ENCODE measurements around the gene EHD4.

EHD4 gene

DNA sequence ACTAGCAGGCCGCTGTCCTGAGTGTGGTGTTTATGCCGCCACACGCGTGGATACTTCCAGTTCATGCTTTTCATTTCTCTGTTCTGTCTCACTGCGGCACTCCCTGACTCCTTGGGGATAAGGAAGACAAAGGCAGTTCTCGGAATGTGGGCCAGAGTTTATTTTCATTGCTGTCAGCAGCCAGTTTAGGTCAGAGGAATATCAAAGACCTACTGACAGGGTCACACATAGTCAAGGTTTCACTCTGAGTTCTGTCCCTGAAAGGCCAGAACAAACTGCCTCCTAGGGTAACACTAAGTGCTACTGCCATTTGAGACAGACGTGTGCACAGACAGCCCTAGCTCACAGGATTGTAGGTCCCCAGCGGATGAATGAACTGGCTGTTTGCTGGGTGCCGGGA lies 51.2 kb downstream of the EHD4 start:
- Histone ChIP-seq H3K27ac (ENCODE audit: low read length) (no peak overlapping the region), H2AFZ (ENCODE audit: low read depth, low read length) (no peak overlapping the region), H3K4me2 (ENCODE audit: insufficient read depth, low read length) (no peak overlapping the region), H3K9ac (ENCODE audit: low read depth, low read length) (no peak overlapping the region), H3K27me3 (ENCODE audit: insufficient read depth, low read length, poor library complexity) (no peaks in the 10 kb centered on the region), H3K36me3 (ENCODE audit: insufficient read depth, low read length) (no peaks in the 10 kb centered on the region), H4K20me1 (ENCODE audit: insufficient read depth, low read length) (no peaks in the 10 kb centered on the region), H3K4me3 (ENCODE audit: low read depth in 1 of 2, low read length in 2 of 2) (no peak overlapping the region), H3K9me3 (ENCODE audit: insufficient read depth, low read length, severe bottlenecking) (no peaks in the 10 kb centered on the region), H3K79me2 (ENCODE audit: insufficient read depth, low read length) (no peaks in the 10 kb centered on the region), H3K4me1 (ENCODE audit: insufficient read depth, low read length) (no peaks in the 10 kb centered on the region)
- DNase-seq (no peak), ATAC-seq (ENCODE audit: insufficient read depth, low read depth) (no peak)
- TF ChIP-seq EZH2 (IDR thresholded peaks at IDR 0.05; ENCODE audit: borderline replicate concordance, low read depth, low read length, severe bottlenecking) = no peak
- TF ChIP-seq, protein P1, sequence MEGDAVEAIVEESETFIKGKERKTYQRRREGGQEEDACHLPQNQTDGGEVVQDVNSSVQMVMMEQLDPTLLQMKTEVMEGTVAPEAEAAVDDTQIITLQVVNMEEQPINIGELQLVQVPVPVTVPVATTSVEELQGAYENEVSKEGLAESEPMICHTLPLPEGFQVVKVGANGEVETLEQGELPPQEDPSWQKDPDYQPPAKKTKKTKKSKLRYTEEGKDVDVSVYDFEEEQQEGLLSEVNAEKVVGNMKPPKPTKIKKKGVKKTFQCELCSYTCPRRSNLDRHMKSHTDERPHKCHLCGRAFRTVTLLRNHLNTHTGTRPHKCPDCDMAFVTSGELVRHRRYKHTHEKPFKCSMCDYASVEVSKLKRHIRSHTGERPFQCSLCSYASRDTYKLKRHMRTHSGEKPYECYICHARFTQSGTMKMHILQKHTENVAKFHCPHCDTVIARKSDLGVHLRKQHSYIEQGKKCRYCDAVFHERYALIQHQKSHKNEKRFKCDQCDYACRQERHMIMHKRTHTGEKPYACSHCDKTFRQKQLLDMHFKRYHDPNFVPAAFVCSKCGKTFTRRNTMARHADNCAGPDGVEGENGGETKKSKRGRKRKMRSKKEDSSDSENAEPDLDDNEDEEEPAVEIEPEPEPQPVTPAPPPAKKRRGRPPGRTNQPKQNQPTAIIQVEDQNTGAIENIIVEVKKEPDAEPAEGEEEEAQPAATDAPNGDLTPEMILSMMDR (IDR thresholded peaks at IDR 0.05; ENCODE audit: borderline replicate concordance, extremely low read depth, low read length, poor library complexity, severe bottlenecking) = no peak

DNA sequence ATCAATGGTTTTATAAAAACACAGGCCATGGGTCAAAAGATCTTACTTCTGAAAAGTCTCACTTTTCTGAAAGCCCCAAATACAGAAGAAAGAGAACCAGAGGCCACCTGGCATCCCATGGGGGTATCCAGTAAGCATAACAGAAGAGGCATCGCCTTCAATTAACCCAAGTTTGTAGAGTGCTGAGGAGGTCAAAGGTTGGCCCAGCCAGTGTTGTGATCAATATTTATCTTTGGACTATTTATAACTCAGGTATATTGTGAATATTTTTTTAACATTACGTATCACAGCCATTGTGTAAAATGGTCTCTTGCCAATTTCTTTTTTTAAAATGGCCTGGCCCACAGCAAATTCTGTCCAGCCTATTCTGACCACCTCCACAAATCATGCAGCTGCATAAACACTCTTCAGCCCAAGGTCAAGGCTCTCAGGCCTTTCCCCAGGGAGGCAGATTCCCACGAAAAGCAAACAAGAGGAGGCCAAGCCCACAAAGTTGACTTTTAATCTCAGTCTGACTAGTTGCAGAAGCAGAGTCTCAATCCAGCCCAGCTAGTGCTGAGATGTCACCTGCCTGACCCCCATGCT lies 52.3 kb downstream of the EHD4 start:
- no peaks in the 10 kb centered on the region for H3K9me3 ChIP-seq (ENCODE audit: insufficient read depth, low read length, severe bottlenecking)
- H3K27me3 ChIP-seq (ENCODE audit: insufficient read depth, low read length, poor library complexity) = no peaks in the 10 kb centered on the region
- no peaks in the 10 kb centered on the region for H3K4me1 ChIP-seq (ENCODE audit: insufficient read depth, low read length)
- H3K4me3 ChIP-seq (ENCODE audit: low read depth in 1 of 2, low read length in 2 of 2) = no peak overlapping the region
- H4K20me1 ChIP-seq (ENCODE audit: insufficient read depth, low read length) = no peaks in the 10 kb centered on the region
- H3K27ac ChIP-seq (ENCODE audit: low read length) = no peak overlapping the region
- DNase-seq (no peak), ATAC-seq (ENCODE audit: insufficient read depth, low read depth) (no peak)
- no peaks in the 10 kb centered on the region for H3K36me3 ChIP-seq (ENCODE audit: insufficient read depth, low read length)
- no peak overlapping the region for H3K9ac ChIP-seq (ENCODE audit: low read depth, low read length)
- TF ChIP-seq EZH2 (IDR thresholded peaks at IDR 0.05; ENCODE audit: borderline replicate concordance, low read depth, low read length, severe bottlenecking) = no peak
- TF ChIP-seq, protein P1 (IDR thresholded peaks at IDR 0.05; ENCODE audit: borderline replicate concordance, extremely low read depth, low read length, poor library complexity, severe bottlenecking) = no peak
- no peak overlapping the region for H2AFZ ChIP-seq (ENCODE audit: low read depth, low read length)
- H3K4me2 ChIP-seq (ENCODE audit: insufficient read depth, low read length) = no peak overlapping the region
- H3K79me2 ChIP-seq (ENCODE audit: insufficient read depth, low read length) = no peaks in the 10 kb centered on the region

DNA sequence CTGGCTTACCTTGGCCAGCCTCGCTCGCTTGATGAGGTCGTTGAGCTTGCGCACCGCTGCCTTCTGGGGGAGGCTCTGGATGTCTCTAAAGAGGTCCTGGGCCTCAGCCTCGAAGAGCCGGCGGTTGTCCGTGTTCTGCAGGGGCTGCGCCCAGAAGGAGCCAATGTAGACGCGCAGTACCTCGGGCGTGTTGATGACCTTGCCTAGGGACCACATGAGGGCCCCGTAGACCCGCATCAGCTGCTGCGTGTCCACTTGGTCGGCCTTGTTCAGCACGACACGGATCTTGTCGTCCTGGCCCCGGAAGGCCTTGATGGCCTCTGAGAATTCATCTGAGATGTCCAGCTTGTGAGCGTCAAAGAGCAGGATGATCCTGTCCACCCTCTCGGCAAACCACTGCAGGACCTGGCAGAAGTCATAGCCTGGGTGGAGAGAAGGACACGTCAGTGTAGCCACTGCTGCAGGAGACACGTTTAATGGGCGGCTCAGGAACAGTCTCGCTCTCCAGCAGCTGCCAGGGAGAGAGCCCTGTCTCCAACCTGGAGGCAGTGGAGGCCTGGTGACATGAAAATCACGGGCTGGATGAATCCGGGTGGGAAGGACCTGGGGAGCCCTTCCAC lies 53.0 kb downstream of the EHD4 start:
- Histone ChIP-seq H3K4me1 (ENCODE audit: insufficient read depth, low read length) (no peaks in the 10 kb centered on the region), H3K79me2 (ENCODE audit: insufficient read depth, low read length) (no peaks in the 10 kb centered on the region), H3K36me3 (ENCODE audit: insufficient read depth, low read length) (no peaks in the 10 kb centered on the region), H3K27ac (ENCODE audit: low read length) (no peak overlapping the region), H2AFZ (ENCODE audit: low read depth, low read length) (no peak overlapping the region), H3K9ac (ENCODE audit: low read depth, low read length) (no peak overlapping the region), H4K20me1 (ENCODE audit: insufficient read depth, low read length) (no peaks in the 10 kb centered on the region), H3K27me3 (ENCODE audit: insufficient read depth, low read length, poor library complexity) (no peaks in the 10 kb centered on the region), H3K4me2 (ENCODE audit: insufficient read depth, low read length) (no peak overlapping the region), H3K4me3 (ENCODE audit: low read depth in 1 of 2, low read length in 2 of 2) (no peak overlapping the region), H3K9me3 (ENCODE audit: insufficient read depth, low read length, severe bottlenecking) (no peaks in the 10 kb centered on the region)
- ATAC-seq (ENCODE audit: insufficient read depth, low read depth) = no peak
- no peak for DNase-seq
- TF ChIP-seq EZH2 (IDR thresholded peaks at IDR 0.05; ENCODE audit: borderline replicate concordance, low read depth, low read length, severe bottlenecking) = no peak
- TF ChIP-seq, protein P1 (IDR thresholded peaks at IDR 0.05; ENCODE audit: borderline replicate concordance, extremely low read depth, low read length, poor library complexity, severe bottlenecking) = no peak

Measured in DND-41 (cell line).